Measurements from ENCODE around the gene ARFIP2.

ARFIP2 gene

DNA sequence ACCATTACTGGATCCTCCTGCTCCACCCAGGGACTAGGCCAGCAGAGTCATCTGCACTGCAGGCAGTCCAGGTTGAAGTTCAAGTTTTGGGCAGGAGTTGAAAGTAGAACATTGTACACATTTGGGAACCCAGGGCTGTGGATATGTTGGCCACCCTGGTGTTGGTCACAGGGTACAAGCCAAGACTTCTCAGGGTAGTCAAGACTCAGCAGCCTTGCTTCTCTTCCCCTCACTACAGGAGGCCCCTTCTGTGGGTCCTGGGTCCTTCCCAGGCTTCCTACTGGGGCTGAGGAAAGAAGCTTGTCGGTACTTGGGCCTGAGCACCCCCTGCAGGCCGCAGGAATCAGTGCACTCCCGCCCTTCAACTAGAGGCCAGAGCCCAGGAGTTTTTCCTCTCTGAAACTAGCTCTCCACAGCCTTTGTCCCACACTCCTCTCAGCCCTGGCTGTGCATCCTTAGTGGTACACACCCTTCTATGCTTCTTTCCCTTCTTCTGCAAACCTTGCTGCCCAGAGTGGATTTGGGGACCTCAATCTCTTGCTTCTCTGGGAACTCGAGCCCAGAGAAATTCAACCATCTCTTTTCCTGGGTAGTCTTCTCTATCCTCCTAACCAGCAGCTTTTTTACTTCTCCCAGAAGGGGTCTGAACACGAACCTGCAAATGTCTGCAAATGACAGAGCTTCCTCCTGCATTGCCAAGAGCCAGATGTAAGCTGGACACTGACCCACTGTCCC, 37.7 kb downstream of the ARFIP2 start:
- peak; percentile 56 for DNase-seq (ENCODE audit: low spot score)

DNA sequence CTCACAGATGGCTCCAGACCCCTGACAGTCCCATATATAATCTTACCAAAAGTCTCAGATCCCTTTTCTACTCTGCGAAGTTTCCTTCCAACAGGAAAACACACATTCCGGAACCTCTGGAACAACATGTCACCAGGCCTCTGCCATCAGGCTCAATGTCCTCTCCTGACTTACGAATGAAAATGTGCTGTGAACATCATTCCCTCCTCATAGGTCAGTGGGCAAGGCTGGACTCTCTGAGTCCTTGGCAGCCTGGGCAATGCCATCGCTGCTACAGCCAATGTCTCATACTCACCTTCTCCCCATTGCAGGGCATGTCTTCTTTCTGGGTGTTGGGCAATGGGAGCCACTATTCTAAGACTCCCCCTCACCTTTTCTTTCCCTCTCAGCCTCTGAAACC, 38.7 kb downstream of the ARFIP2 start:
- no peak for DNase-seq (ENCODE audit: low spot score)

DNA sequence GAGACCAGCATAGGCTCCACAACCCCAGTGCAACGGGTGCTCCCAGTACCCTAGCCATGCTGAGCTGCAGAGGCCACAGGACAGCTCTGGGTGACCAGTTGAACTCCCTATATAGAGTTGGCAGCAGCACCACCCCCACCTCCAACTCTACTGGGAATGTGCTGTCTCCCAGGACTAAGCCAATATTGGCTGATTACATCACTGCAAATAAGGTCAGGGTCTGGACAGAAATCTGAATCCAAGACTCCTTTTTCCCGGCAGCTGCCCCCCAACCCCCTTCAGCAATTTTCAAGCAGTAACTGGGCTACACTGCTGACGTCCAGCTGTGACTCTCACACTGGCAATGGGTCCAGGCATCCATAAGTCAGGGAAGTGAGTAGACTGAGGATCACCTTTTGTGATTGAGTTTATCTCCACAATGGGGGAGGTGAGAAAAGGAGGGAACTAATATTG, 40.2 kb downstream of the ARFIP2 start, which contains the start of gene HPX:
Gene HPX, minus strand, starts transcription at position 82 of the 453 bp plus-strand sequence. Its CDS starts 24 bp downstream, at position 58.
- no peak for DNase-seq (ENCODE audit: low spot score)

DNA sequence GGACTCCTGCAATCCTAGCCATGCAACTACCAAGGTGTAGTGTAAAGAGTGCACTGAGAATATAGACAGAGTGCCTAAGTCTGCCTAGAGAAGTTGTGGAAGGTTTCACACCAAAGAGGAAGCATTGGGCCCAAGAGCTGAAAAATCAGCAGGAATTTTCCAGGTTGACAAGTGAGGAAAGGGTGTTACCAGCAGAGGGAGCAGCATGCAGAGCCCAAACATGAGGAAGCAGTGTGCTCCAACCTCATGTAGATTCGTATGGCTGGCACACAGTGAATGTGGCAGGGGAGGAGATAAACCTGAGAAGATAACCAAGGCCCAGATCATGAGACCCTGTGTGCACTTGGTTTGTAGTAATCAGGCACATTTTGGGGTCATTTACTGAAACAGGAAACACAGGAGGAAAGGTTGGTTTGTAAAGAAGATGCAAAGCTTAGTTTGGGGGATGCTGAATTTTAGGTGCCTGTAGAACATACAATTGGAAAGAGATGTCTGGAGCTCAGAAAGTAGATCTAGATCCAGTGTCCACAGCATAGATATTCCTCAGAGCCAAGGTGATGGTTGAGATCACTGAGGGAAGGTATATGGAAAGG, 42.1 kb downstream of the ARFIP2 start:
- peak; percentile 44 for DNase-seq (ENCODE audit: low spot score)

GRCh38 chr11:6437993-6438392, 43.1 kb downstream of the ARFIP2 start:
- peak; percentile 13 for DNase-seq (ENCODE audit: low spot score)

DNA sequence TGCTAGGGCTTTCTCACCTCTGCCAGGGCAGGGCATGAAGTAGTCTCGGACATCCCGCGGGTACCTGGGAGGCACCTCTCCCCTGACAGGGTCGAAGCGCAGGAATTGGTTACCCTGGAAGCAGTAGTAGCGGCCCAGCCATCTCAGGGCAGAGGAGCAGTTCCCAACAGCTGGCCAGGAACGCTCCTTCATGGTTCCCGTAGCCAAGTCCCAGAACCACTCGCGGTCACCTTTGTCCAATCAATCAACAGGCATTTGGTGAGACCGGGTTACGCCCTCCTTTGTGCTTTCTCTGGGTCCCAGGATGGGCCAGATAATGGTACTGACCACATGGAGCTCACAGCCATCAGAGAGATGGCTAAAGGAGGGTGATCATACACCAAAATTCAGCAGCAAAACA, 43.7 kb downstream of the ARFIP2 start:
- no peak for DNase-seq (ENCODE audit: low spot score)

DNA sequence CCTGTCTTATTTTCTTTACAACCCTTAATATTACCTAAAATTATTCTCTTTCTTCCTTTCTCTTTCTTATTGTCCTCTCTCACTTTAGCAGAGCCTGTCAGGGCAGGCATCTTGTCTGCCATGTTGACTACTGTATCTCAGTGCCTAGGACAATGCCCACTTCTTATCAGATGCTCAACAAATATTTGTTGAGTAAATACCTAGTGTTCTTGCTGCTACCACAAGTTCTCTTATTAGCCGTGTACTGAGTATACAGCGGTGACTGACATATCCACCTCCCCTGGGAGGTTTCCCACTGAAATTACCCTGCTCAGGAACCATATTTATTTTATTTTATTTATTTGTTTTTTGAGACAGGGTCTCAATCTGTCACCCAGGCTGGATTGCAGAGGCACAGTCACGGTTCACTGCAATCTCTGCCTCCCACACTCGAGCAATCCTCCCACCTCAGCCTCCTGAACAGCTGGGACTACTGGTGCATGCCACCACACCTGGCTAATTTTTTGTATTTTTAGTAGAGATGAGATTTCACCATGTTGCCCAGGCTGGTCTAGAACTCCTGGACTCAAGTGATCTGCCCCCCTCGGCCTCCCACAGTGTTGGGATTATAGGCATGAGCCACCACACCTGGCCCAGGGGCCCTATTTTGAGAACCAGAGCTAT, 47.0 kb downstream of the ARFIP2 start:
- DNase-seq (ENCODE audit: low spot score): no peak

DNA sequence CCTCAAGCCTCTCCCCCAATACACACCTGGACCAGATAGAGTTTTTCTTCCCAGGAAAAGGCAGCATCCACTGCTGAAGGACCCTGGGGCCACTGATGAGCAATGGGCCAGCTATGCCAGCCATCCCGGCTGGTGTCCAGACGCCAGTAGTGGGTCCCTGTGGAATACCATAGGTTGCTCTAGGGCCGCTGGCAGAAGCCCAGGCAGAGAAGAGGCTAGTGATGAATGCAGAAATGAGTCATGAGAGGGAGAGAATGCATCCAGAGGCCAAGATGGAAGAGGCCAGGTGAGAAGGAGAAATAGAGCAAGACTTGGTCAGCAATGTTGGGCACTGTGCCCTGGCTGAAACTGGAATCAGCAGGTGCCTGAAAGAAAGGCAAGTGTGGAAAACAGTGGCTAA, 49.3 kb downstream of the ARFIP2 start:
- DNase-seq (ENCODE audit: low spot score): no peak

DNA sequence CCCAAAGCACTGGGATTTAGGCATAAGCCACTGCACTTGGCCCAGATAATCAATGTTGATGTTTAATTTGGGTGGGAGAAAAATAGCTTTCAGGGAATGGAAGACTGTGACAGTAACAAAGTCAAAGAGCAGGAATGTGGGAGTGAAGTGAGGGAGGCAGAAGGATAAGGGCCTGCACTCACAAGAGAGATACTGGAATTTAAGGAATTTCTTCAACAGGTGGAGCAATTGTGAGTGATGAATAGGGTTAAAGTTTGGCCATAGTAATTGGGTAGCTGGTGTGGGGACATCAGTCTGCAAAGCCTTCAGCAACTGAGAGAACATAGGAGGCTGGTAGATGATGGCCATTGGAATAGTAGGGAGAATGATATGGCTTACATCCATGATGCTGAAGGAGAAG, 53.6 kb downstream of the ARFIP2 start:
- no peak for DNase-seq (ENCODE audit: low spot score)

Measured in CD4-positive, alpha-beta T cell treated with Interleukin-15 for 4 hours (primary cell).